HepG2 (cell line): ENCODE data around the gene C19orf73. TPM values are rescaled to one million over a fixed set of nuclear protein-coding genes. Genes with fewer than 3 reads are reported as not detected.

Experiments
- RCOR2 ChIP-seq: IDR thresholded peaks from 2 replicates; pipeline ENCODE4 v1.6.1; 2016; ENCODE audit warnings: missing biosample characterization, missing genetic modification reagents
- RERE ChIP-seq: IDR thresholded peaks from 2 replicates; pipeline ENCODE4 v1.6.1; 2016; ENCODE audit warnings: low read depth, missing genetic modification reagents, missing compliant biosample characterization
- SALL2 ChIP-seq: sonication (generic); formaldehyde crosslinking; IDR thresholded peaks from 2 replicates; pipeline ENCODE4 v1.8.1; 2023; ENCODE audit warnings: mild to moderate bottlenecking, missing genetic modification reagents, inconsistent platforms
- TAF1 ChIP-seq: sonication (generic); formaldehyde crosslinking; IDR thresholded peaks from 2 replicates; pipeline ENCODE4 v1.4.0; 2020; ENCODE audit warnings: missing genetic modification reagents
- TCF12 ChIP-seq, 2 experiments: fragments of 450-650 bp in 1 of 2; sonication (generic) in 1 of 2; formaldehyde crosslinking in 1 of 2; IDR thresholded peaks; 2 replicates each; pipeline versions ENCODE4 v1.6.1 to v1.8.0; 2017 to 2022; ENCODE audit warnings: antibody characterized with exemption in 1 of 2, mild to moderate bottlenecking in 1 of 2, missing genetic modification reagents in 1 of 2, moderate library complexity in 1 of 2
- ZKSCAN8 ChIP-seq: IDR thresholded peaks from 2 replicates; pipeline ENCODE4 v1.6.1; 2016; ENCODE audit warnings: borderline replicate concordance, missing genetic modification reagents, missing compliant biosample characterization
- ZNF18 ChIP-seq: sonication (generic); formaldehyde crosslinking; IDR thresholded peaks from 2 replicates; pipeline ENCODE4 v1.8.0; 2022; ENCODE audit warnings: mild to moderate bottlenecking, missing genetic modification reagents; ENCODE audit not compliant: insufficient replicate concordance
- polyA plus RNA-seq, 8 experiments: library from polyadenylated mRNA; depleted of rRNA in 3 of 8; stranded (reverse) in 7 of 8; unstranded in 1 of 8; fragments of >200 nt; fragmentation: Illumina TruSeq in 4 of 8; extraction: Trizol in 4 of 8; gene quantifications; 2 replicates each; pipeline versions ENCODE4 v1.2.1 to v1.2.3, GENCODE V29; 2011 to 2016; ENCODE audit warnings: low read depth in 4 of 8, missing spikeins in 1 of 8, mixed read lengths in 1 of 8; ENCODE audit not compliant: insufficient read depth in 1 of 8
- total RNA-seq, 5 experiments: library from RNA; depleted of rRNA; stranded (reverse); fragments of >200 nt; fragmentation: Illumina TruSeq; extraction: Trizol; gene quantifications; 2 replicates each; pipeline ENCODE4 v1.2.3, GENCODE V29; 2016; ENCODE audit warnings: low read depth in 1 of 5
- TF ChIP-seq, protein P1 (sequence below): sonication (generic); formaldehyde crosslinking; IDR thresholded peaks from 2 replicates; pipeline ENCODE4 v1.5.0; 2020; ENCODE audit warnings: missing genetic modification reagents
- TF ChIP-seq, protein P2 (sequence below): sonication (generic); formaldehyde crosslinking; IDR thresholded peaks from one replicate; pipeline ENCODE4 v1.5.1; 2020; ENCODE audit warnings: mild to moderate bottlenecking, missing genetic modification reagents; ENCODE audit errors: not compliant biosample characterization

Gene C19orf73
- total and polyA plus RNA-seq, 2 of the 13 experiments (the other 11 are each of a cell fraction or from before 2014, with no cell fraction given), result 1.4 to 1.5 TPM

DNA sequence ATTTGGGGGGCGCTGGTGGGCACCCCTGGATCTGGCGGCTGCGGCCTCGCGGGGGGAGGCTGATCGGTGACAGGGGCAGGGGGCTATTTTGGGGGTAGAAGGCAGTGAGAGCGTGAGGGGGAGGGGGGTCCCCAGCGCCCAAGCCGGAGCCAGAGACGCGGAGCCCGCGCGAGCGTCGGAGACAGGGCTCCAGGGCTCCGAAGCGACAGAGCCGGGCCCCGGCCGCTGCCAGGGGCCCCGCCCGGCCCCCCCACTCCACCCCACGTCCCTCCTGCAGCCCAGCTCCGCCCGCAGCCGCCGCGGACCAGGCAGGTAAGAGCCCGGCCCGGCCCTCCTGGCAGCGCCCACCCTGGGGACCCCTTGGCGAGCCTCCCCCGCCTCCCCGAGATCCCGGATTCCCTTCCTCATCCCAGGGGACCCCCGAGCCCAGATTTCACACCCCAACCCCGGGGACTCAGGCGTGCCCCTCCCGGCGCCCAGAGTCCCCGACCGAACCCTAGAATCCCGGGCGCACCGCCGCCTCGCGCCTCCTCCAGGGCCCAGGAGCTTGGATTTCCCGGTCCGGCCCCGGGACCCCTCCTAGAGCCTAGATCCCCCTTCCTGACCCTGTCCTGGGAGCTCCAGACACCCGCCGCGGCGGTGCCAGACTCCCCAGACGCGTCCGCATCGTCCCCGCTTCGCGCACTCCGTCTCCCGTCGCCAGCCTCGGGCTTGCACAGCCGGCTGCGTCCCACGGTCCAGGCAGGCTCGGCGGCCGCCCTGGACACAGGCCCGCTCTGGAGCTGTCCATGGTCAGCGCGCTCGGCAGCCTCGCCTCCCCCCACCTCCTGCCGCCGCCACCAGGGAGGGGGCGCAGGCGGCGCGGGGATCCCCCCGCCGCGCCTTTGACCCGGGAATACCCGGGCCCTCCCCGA lies 725 bp upstream of the C19orf73 start, which contains the start of gene PPFIA3 (continued):
- TF ChIP-seq, protein P1, sequence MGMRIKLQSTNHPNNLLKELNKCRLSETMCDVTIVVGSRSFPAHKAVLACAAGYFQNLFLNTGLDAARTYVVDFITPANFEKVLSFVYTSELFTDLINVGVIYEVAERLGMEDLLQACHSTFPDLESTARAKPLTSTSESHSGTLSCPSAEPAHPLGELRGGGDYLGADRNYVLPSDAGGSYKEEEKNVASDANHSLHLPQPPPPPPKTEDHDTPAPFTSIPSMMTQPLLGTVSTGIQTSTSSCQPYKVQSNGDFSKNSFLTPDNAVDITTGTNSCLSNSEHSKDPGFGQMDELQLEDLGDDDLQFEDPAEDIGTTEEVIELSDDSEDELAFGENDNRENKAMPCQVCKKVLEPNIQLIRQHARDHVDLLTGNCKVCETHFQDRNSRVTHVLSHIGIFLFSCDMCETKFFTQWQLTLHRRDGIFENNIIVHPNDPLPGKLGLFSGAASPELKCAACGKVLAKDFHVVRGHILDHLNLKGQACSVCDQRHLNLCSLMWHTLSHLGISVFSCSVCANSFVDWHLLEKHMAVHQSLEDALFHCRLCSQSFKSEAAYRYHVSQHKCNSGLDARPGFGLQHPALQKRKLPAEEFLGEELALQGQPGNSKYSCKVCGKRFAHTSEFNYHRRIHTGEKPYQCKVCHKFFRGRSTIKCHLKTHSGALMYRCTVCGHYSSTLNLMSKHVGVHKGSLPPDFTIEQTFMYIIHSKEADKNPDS (CRISPR knock-in tag), result no peak
- TF ChIP-seq ZKSCAN8 (CRISPR knock-in tag), result no peak
- TF ChIP-seq ZNF18 (CRISPR knock-in tag), result peak; percentile 67
- peak; percentile 33; the same call in 1 of the 2 replicates for TF ChIP-seq TAF1 (CRISPR knock-in tag)
- no peak for TF ChIP-seq RCOR2
- TF ChIP-seq SALL2 (CRISPR knock-in tag), result no peak; the same call in none of the 2 replicates
- no peak for TF ChIP-seq RERE (CRISPR knock-in tag)
- TF ChIP-seq TCF12 (IDR thresholded peaks at IDR 0.05), result no peak
- TF ChIP-seq TCF12 (CRISPR knock-in tag; IDR thresholded peaks at IDR 0.05), result no peak
- TF ChIP-seq, protein P2, sequence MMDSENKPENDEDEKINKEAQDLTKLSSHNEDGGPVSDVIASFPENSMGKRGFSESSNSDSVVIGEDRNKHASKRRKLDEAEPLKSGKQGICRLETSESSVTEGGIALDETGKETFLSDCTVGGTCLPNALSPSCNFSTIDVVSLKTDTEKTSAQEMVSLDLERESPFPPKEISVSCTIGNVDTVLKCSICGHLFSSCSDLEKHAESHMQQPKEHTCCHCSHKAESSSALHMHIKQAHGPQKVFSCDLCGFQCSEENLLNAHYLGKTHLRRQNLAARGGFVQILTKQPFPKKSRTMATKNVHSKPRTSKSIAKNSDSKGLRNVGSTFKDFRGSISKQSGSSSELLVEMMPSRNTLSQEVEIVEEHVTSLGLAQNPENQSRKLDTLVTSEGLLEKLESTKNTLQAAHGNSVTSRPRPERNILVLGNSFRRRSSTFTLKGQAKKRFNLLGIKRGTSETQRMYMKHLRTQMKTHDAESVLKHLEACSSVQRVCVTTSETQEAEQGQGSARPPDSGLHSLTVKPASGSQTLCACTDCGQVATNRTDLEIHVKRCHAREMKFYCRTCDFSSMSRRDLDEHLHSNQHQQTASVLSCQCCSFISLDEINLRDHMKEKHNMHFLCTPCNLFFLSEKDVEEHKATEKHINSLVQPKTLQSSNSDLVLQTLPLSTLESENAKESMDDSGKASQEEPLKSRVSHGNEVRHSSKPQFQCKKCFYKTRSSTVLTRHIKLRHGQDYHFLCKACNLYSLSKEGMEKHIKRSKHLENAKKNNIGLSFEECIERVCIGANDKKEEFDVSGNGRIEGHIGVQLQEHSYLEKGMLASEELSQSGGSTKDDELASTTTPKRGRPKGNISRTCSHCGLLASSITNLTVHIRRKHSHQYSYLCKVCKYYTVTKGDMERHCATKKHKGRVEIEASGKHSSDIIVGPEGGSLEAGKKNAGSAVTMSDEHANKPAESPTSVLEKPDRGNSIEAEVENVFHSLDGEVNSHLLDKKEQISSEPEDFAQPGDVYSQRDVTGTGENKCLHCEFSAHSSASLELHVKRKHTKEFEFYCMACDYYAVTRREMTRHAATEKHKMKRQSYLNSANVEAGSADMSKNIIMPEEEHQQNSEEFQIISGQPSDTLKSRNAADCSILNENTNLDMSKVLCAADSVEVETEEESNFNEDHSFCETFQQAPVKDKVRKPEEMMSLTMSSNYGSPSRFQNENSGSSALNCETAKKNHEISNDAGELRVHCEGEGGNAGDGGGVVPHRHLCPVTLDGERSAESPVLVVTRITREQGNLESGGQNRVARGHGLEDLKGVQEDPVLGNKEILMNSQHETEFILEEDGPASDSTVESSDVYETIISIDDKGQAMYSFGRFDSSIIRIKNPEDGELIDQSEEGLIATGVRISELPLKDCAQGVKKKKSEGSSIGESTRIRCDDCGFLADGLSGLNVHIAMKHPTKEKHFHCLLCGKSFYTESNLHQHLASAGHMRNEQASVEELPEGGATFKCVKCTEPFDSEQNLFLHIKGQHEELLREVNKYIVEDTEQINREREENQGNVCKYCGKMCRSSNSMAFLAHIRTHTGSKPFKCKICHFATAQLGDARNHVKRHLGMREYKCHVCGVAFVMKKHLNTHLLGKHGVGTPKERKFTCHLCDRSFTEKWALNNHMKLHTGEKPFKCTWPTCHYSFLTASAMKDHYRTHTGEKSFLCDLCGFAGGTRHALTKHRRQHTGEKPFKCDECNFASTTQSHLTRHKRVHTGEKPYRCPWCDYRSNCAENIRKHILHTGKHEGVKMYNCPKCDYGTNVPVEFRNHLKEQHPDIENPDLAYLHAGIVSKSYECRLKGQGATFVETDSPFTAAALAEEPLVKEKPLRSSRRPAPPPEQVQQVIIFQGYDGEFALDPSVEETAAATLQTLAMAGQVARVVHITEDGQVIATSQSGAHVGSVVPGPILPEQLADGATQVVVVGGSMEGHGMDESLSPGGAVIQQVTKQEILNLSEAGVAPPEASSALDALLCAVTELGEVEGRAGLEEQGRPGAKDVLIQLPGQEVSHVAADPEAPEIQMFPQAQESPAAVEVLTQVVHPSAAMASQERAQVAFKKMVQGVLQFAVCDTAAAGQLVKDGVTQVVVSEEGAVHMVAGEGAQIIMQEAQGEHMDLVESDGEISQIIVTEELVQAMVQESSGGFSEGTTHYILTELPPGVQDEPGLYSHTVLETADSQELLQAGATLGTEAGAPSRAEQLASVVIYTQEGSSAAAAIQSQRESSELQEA (CRISPR knock-in tag), result no peak
